A549 (cell line): ENCODE measurements around the gene EDARADD. TPM values are rescaled to one million over a fixed set of nuclear protein-coding genes. Genes with fewer than 3 reads are reported as not detected.

Experiments
- ATAC-seq, 2 experiments: fragments of 200-7000 bp in 1 of 2; fragments of >200 bp in 1 of 2; cut with Nextera tagmentation in 1 of 2; cut with Tn5 transposase in 1 of 2; 3 replicates each; pipeline versions ENCODE4 v1.8.0 to v1.9.1; 2018 to 2020; ENCODE audit warnings: mild to moderate bottlenecking in 1 of 2, moderate library complexity in 1 of 2
- CTCF ChIA-PET: fragments of 300-600 bp; sonication (Branson Sonifier 250); formaldehyde crosslinking; extraction: SDS; loops from one replicate; lab custom pipeline; 2021; ENCODE audit warnings: antibody characterized with exemption, inconsistent platforms; lab: Yijun Ruan, JAX
- POLR2A ChIA-PET: fragments of 350-600 bp; formaldehyde crosslinking; extraction: SDS; loops from one replicate; lab custom pipeline; 2021; ENCODE audit warnings: antibody characterized with exemption, inconsistent platforms; lab: Yijun Ruan, JAX
- DNase-seq, 2 experiments: peaks; one replicate each; pipeline versions ENCODE4 v3.0.0 to v3.0.0-alpha.2; 2011 to 2016; ENCODE audit warnings: low read depth in 1 of 2, low spot score in 1 of 2
- FAIRE-seq: peaks from 2 replicates; lab custom pipeline; 2011; peaks lifted over from hg19 to GRCh38; lab: Jason Lieb, UNC
- H3K27ac ChIP-seq, 2 experiments: fragments of >200 bp; sonication (Bioruptor Twin); formaldehyde crosslinking; 3 replicates each; pipeline ENCODE4 v1.5.1; 2016 to 2017
- H3K4me1 ChIP-seq: fragments of >200 bp; sonication (Bioruptor Twin); formaldehyde crosslinking; 3 replicates; pipeline ENCODE4 v1.6.1; 2016
- H3K4me2 ChIP-seq: fragments of >200 bp; sonication (Bioruptor Twin); formaldehyde crosslinking; 3 replicates; pipeline ENCODE4 v1.6.1; 2016
- H3K4me3 ChIP-seq: fragments of >200 bp; sonication (Bioruptor Twin); formaldehyde crosslinking; 3 replicates; pipeline ENCODE4 v1.5.1; 2016
- H3K9me3 ChIP-seq: fragments of >200 bp; sonication (Bioruptor Twin); formaldehyde crosslinking; 3 replicates; pipeline ENCODE4 v1.6.1; 2016
- BHLHE40 ChIP-seq: IDR thresholded peaks from 2 replicates; pipeline ENCODE4 v1.6.1; 2012; ENCODE audit warnings: low read depth, low read length, inconsistent platforms
- CHD2 ChIP-seq: fragments of 150-350 bp; IDR thresholded peaks from 2 replicates; pipeline ENCODE4 v1.6.1; 2014; ENCODE audit warnings: low read length; ENCODE audit not compliant: partially characterized antibody
- CHD4 ChIP-seq: fragments of 200-600 bp; sonication (generic); IDR thresholded peaks from 2 replicates; pipeline ENCODE4 v1.6.1; 2016; ENCODE audit warnings: antibody characterized with exemption, mild to moderate bottlenecking, borderline replicate concordance
- EHMT2 ChIP-seq: fragments of 200-600 bp; sonication (generic); IDR thresholded peaks from 2 replicates; pipeline ENCODE4 v1.6.1; 2016; ENCODE audit warnings: antibody characterized with exemption, low read depth, mild to moderate bottlenecking, moderate library complexity
- EP300 ChIP-seq, 2 experiments: fragments of >200 bp; sonication (Bioruptor Twin); formaldehyde crosslinking; IDR thresholded peaks; 2 replicates in 1 of 2; 3 replicates in 1 of 2; pipeline ENCODE4 v1.6.1; 2016 to 2017
- FOSB ChIP-seq: fragments of 250-450 bp; sonication (Bioruptor Pico); IDR thresholded peaks from 2 replicates; pipeline ENCODE4 v1.5.0; 2020; ENCODE audit warnings: mild to moderate bottlenecking, moderate library complexity
- FOSL2 ChIP-seq, 2 experiments: fragments of 450-650 bp in 1 of 2; fragments of >200 bp in 1 of 2; sonication (Bioruptor Twin) in 1 of 2; formaldehyde crosslinking; IDR thresholded peaks; 2 replicates each; pipeline versions ENCODE4 v1.5.0 to v1.6.1; 2016 to 2020; ENCODE audit warnings: mild to moderate bottlenecking in 1 of 2, moderate library complexity in 1 of 2
- FOXS1 ChIP-seq: fragments of 250-450 bp; sonication (Bioruptor Pico); IDR thresholded peaks from 2 replicates; pipeline ENCODE4 v1.5.0; 2020; ENCODE audit warnings: mild to moderate bottlenecking, moderate library complexity
- HEYL ChIP-seq: fragments of 250-450 bp; sonication (Bioruptor Pico); IDR thresholded peaks from 2 replicates; pipeline ENCODE4 v1.8.0; 2021; ENCODE audit warnings: mild to moderate bottlenecking, moderate library complexity
- JUN ChIP-seq, 2 experiments: fragments of >200 bp; sonication (Bioruptor Twin); formaldehyde crosslinking; IDR thresholded peaks; 2 replicates in 1 of 2; 3 replicates in 1 of 2; pipeline ENCODE4 v1.6.1; 2016 to 2017
- KDM5A ChIP-seq: fragments of 200-600 bp; sonication (generic); IDR thresholded peaks from 2 replicates; pipeline ENCODE4 v1.6.1; 2016; ENCODE audit warnings: antibody characterized with exemption, mild to moderate bottlenecking
- MAFK ChIP-seq: fragments of 450-650 bp; IDR thresholded peaks from 2 replicates; pipeline ENCODE4 v1.6.1; 2014; ENCODE audit not compliant: partially characterized antibody
- MYC ChIP-seq: IDR thresholded peaks from 2 replicates; pipeline ENCODE4 v1.6.1; 2012; ENCODE audit warnings: mild to moderate bottlenecking, inconsistent platforms, low read length, improper control_type of control experiment, borderline replicate concordance
- NPAS2 ChIP-seq: fragments of 250-450 bp; sonication (Bioruptor Pico); IDR thresholded peaks from 2 replicates; pipeline ENCODE4 v1.8.0; 2022; ENCODE audit warnings: mild to moderate bottlenecking, moderate library complexity, borderline replicate concordance
- PHF8 ChIP-seq: fragments of 200-600 bp; sonication (generic); IDR thresholded peaks from 2 replicates; pipeline ENCODE4 v1.6.1; 2016; ENCODE audit warnings: low read depth, mild to moderate bottlenecking, antibody characterized with exemption, moderate library complexity, borderline replicate concordance
- POLR2AphosphoS2 ChIP-seq: conservative IDR thresholded peaks from 2 replicates; pipeline ENCODE4 v1.6.1; 2012; ENCODE audit warnings: low read length, improper control_type of control experiment, inconsistent platforms
- RCOR1 ChIP-seq: fragments of 150-350 bp; IDR thresholded peaks from 2 replicates; pipeline ENCODE4 v1.6.1; 2014; ENCODE audit warnings: antibody characterized with exemption, low read length, low read depth
- RNF2 ChIP-seq: fragments of 200-600 bp; sonication (generic); IDR thresholded peaks from 2 replicates; pipeline ENCODE4 v1.6.1; 2016; ENCODE audit warnings: low read depth, mild to moderate bottlenecking, antibody characterized with exemption, moderate library complexity, borderline replicate concordance
- TP53 ChIP-seq: fragments of 250-450 bp; sonication (Bioruptor Pico); IDR thresholded peaks from 2 replicates; pipeline ENCODE4 v1.5.0; 2021; ENCODE audit warnings: mild to moderate bottlenecking, moderate library complexity
- ZFP36 ChIP-seq: fragments of 450-650 bp; IDR thresholded peaks from 2 replicates; pipeline ENCODE4 v1.6.1; 2014; ENCODE audit warnings: borderline replicate concordance; ENCODE audit not compliant: partially characterized antibody
- ZNF302 ChIP-seq: fragments of 250-450 bp; sonication (Bioruptor Pico); IDR thresholded peaks from 2 replicates; pipeline ENCODE4 v1.9.0; 2021; ENCODE audit warnings: inconsistent platforms, mild to moderate bottlenecking, moderate library complexity
- ZSCAN20 ChIP-seq: fragments of 250-450 bp; sonication (Bioruptor Pico); IDR thresholded peaks from 2 replicates; pipeline ENCODE4 v1.8.0; 2022; ENCODE audit warnings: mild to moderate bottlenecking, moderate library complexity
- WGBS: methylation state at CpG from one replicate; pipeline ENCODE4 v1.1.6; 2017; ENCODE audit errors: missing lambda C conversion rate; 5-methylcytosine and 5-hydroxymethylcytosine counted together
- polyA plus RNA-seq, 4 experiments: library from polyadenylated mRNA; depleted of rRNA in 3 of 4; stranded (reverse); fragments of >200 nt; fragmentation: RNase III in 1 of 4; extraction: RNeasy Plus Mini Kit Qiagen cat#74134 plus additional on column Dnase treatment in 1 of 4; gene quantifications; 2 replicates in 3 of 4; 3 replicates in 1 of 4; pipeline ENCODE4 v1.2.3, GENCODE V29; 2011 to 2017
- TF ChIP-seq, protein P1 (sequence below): fragments of 450-650 bp; IDR thresholded peaks from 2 replicates; pipeline ENCODE4 v1.6.1; 2014; ENCODE audit warnings: antibody characterized with exemption
- TF ChIP-seq, protein P2 (sequence below): fragments of >200 bp; sonication (Bioruptor Twin); formaldehyde crosslinking; IDR thresholded peaks from 3 replicates; pipeline ENCODE4 v1.6.1; 2016
- TF ChIP-seq, protein P3 (sequence below): IDR thresholded peaks from 2 replicates; pipeline ENCODE4 v1.6.1; 2012
- TF ChIP-seq, protein P4 (sequence below): fragments of 200-600 bp; sonication (generic); IDR thresholded peaks from 2 replicates; pipeline ENCODE4 v1.6.1; 2016; ENCODE audit warnings: antibody characterized with exemption, mild to moderate bottlenecking, moderate library complexity
- TF ChIP-seq, protein P5 (sequence below): IDR thresholded peaks from 2 replicates; pipeline ENCODE4 v1.6.1; 2012; ENCODE audit warnings: low read depth, borderline replicate concordance
- TF ChIP-seq, protein P6 (sequence below): IDR thresholded peaks from 2 replicates; pipeline ENCODE4 v1.6.1; 2012

EDARADD gene
- polyA plus RNA-seq, 2 of the 4 experiments (the other 2 are of a cell fraction): 2.1 to 5.8 TPM

DNA sequence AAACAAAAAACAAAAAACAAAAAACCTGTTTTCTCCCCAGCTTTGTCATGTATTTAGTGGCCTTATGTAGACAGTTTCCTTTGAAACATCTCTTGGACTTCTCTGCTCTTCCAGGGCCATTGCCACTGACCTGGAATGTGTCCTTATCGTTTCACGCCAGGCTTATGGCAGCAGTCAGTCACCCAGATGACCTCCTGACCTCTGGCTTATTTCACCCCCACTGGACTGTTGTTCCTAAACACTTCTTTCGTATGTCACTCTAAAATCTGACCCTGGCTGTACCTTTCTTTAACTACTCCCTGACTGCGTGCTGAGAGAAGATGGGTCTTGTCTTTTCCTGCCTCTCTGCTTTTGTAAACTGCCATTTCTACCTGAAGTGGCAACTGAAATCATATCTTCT is 138.8 kb downstream of the EDARADD start:
- no peaks in the 10 kb centered on the region for H3K9me3 ChIP-seq
- H3K4me1 ChIP-seq: peaks cover 7% of the 10 kb centered on the region; the same call in 2 of the 3 replicates
- DNase-seq (no peak), ATAC-seq (no peak), FAIRE-seq (no peak)
- H3K4me2 ChIP-seq: no peak overlapping the region
- WGBS: 94% methylated on average over 4 of the region's 4 CpGs
- H3K27ac ChIP-seq: no peak overlapping the region
- no peak for TF ChIP-seq RNF2
- TF ChIP-seq RCOR1: no peak
- no peak for TF ChIP-seq BHLHE40
- TF ChIP-seq ZSCAN20 (CRISPR knock-in tag): no peak
- no peak for TF ChIP-seq FOSL2 (IDR thresholded peaks at IDR 0.05)
- TF ChIP-seq FOSL2 (CRISPR knock-in tag; IDR thresholded peaks at IDR 0.05): no peak
- no peak for TF ChIP-seq FOXS1 (CRISPR knock-in tag)
- TF ChIP-seq EHMT2: no peak
- TF ChIP-seq, protein P1, sequence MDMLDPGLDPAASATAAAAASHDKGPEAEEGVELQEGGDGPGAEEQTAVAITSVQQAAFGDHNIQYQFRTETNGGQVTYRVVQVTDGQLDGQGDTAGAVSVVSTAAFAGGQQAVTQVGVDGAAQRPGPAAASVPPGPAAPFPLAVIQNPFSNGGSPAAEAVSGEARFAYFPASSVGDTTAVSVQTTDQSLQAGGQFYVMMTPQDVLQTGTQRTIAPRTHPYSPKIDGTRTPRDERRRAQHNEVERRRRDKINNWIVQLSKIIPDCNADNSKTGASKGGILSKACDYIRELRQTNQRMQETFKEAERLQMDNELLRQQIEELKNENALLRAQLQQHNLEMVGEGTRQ: no peak
- TF ChIP-seq CHD2: no peak
- TF ChIP-seq MAFK: no peak
- TF ChIP-seq PHF8: no peak
- no peak for TF ChIP-seq EP300 (IDR thresholded peaks at IDR 0.05)
- TF ChIP-seq, protein P2, sequence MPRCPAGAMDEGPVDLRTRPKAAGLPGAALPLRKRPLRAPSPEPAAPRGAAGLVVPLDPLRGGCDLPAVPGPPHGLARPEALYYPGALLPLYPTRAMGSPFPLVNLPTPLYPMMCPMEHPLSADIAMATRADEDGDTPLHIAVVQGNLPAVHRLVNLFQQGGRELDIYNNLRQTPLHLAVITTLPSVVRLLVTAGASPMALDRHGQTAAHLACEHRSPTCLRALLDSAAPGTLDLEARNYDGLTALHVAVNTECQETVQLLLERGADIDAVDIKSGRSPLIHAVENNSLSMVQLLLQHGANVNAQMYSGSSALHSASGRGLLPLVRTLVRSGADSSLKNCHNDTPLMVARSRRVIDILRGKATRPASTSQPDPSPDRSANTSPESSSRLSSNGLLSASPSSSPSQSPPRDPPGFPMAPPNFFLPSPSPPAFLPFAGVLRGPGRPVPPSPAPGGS: no peak
- TF ChIP-seq ZFP36: no peak
- TF ChIP-seq JUN (IDR thresholded peaks at IDR 0.05): no peak
- TF ChIP-seq, protein P3, sequence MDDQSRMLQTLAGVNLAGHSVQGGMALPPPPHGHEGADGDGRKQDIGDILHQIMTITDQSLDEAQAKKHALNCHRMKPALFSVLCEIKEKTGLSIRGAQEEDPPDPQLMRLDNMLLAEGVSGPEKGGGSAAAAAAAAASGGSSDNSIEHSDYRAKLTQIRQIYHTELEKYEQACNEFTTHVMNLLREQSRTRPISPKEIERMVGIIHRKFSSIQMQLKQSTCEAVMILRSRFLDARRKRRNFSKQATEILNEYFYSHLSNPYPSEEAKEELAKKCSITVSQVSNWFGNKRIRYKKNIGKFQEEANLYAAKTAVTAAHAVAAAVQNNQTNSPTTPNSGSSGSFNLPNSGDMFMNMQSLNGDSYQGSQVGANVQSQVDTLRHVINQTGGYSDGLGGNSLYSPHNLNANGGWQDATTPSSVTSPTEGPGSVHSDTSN: no peak
- TF ChIP-seq CHD4: no peak
- TF ChIP-seq, protein P4, sequence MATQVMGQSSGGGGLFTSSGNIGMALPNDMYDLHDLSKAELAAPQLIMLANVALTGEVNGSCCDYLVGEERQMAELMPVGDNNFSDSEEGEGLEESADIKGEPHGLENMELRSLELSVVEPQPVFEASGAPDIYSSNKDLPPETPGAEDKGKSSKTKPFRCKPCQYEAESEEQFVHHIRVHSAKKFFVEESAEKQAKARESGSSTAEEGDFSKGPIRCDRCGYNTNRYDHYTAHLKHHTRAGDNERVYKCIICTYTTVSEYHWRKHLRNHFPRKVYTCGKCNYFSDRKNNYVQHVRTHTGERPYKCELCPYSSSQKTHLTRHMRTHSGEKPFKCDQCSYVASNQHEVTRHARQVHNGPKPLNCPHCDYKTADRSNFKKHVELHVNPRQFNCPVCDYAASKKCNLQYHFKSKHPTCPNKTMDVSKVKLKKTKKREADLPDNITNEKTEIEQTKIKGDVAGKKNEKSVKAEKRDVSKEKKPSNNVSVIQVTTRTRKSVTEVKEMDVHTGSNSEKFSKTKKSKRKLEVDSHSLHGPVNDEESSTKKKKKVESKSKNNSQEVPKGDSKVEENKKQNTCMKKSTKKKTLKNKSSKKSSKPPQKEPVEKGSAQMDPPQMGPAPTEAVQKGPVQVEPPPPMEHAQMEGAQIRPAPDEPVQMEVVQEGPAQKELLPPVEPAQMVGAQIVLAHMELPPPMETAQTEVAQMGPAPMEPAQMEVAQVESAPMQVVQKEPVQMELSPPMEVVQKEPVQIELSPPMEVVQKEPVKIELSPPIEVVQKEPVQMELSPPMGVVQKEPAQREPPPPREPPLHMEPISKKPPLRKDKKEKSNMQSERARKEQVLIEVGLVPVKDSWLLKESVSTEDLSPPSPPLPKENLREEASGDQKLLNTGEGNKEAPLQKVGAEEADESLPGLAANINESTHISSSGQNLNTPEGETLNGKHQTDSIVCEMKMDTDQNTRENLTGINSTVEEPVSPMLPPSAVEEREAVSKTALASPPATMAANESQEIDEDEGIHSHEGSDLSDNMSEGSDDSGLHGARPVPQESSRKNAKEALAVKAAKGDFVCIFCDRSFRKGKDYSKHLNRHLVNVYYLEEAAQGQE: no peak
- no peak for TF ChIP-seq KDM5A
- no peak overlapping the region for H3K4me3 ChIP-seq
- ChIA-PET POLR2A (no interaction called here), CTCF (interaction anchor here (0.6 to 1.9 kb wide), 4 partner anchors 13 to 421 kb away, joined by 3 to 5 read pairs (median 4); no protein-coding TSS in a partner anchor)

DNA sequence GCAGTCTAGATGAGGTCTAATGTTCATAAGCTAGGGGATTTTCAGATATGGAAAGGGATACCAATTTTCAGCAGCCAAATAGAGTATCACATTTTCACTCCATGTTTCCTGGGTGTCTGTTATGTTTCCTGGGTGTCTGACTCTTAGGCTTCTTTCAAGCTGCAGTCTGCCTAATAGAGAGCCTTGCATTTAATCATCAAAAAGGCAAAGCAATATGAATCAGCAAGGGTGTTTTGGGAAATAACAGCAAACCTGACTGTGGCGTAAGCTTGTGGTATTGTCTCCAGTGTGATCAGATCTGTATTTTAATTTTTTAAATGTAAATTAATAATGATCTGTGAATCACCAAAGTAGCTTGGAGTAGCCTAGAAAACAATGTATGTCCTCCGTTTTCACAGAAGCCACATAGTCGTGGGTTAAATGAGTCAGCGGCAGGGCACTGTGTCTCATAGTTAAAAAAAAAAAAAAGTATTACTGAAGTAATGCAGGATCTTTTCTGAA is 140.1 kb downstream of the EDARADD start:
- H3K4me2 ChIP-seq: no peak overlapping the region
- CTCF ChIA-PET: interaction anchor here (0.6 to 1.6 kb wide), 5 partner anchors 9 to 430 kb away, joined by 3 read pairs; no protein-coding TSS in a partner anchor
- H3K4me1 ChIP-seq: peaks cover 7% of the 10 kb centered on the region; the same call in 2 of the 3 replicates
- no peak for DNase-seq
- POLR2A ChIA-PET: no interaction called here
- no peak for FAIRE-seq
- no peaks in the 10 kb centered on the region for H3K9me3 ChIP-seq
- H3K4me3 ChIP-seq: no peak overlapping the region
- no peak for ATAC-seq
- H3K27ac ChIP-seq: no peak overlapping the region
- 72% methylated on average over 4 of the region's 4 CpGs for whole genome bisulfite sequencing
- no peak for TF ChIP-seq TP53 (CRISPR knock-in tag)
- no peak for TF ChIP-seq POLR2AphosphoS2
- TF ChIP-seq, protein P3: no peak
- no peak for TF ChIP-seq HEYL (CRISPR knock-in tag)
- no peak for TF ChIP-seq ZFP36
- TF ChIP-seq, protein P5, sequence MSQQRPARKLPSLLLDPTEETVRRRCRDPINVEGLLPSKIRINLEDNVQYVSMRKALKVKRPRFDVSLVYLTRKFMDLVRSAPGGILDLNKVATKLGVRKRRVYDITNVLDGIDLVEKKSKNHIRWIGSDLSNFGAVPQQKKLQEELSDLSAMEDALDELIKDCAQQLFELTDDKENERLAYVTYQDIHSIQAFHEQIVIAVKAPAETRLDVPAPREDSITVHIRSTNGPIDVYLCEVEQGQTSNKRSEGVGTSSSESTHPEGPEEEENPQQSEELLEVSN: no peak
- TF ChIP-seq FOSL2 (IDR thresholded peaks at IDR 0.05): no peak
- TF ChIP-seq FOSL2 (CRISPR knock-in tag; IDR thresholded peaks at IDR 0.05): no peak
- TF ChIP-seq ZNF302: no peak
- TF ChIP-seq FOSB (CRISPR knock-in tag): no peak
- TF ChIP-seq, protein P6, sequence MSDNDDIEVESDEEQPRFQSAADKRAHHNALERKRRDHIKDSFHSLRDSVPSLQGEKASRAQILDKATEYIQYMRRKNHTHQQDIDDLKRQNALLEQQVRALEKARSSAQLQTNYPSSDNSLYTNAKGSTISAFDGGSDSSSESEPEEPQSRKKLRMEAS: no peak
- TF ChIP-seq MYC: no peak
- no peak for TF ChIP-seq NPAS2 (CRISPR knock-in tag)
- TF ChIP-seq PHF8: no peak
